PC-3 (cell line): ENCODE measurements around the gene ELMOD2. TPM values are rescaled to one million over a fixed set of nuclear protein-coding genes. Genes with fewer than 3 reads are reported as not detected.

Source experiments
- ATAC-seq: fragments of 200-7000 bp; cut with Tn5 transposase; 2 replicates; pipeline ENCODE4 v1.9.1; 2020; ENCODE audit warnings: mild to moderate bottlenecking, moderate library complexity
- BruUV-seq: library from RNA; stranded (reverse); fragments of 400-500 nt; replicated peaks from 2 replicates; lab custom pipeline; 2021; lab: Mats Ljungman, UMichigan
- CTCF ChIA-PET: fragments of 300-600 bp; sonication (Branson Sonifier 250); formaldehyde crosslinking; loops from one replicate; lab custom pipeline; 2022; ENCODE audit warnings: antibody characterized with exemption; lab: Charles Lee
- POLR2A ChIA-PET: fragments of 300-600 bp; sonication (Branson Sonifier 250); formaldehyde crosslinking; loops from one replicate; lab custom pipeline; 2022; ENCODE audit warnings: antibody characterized with exemption; ENCODE audit not compliant: unreplicated experiment; lab: Charles Lee
- DNase-seq: peaks from one replicate; pipeline ENCODE4 v3.0.0-alpha.2; 2015
- H2AFZ ChIP-seq: fragments of 300-600 bp; sonication (generic); 2 replicates; pipeline ENCODE4 v1.6.0; 2016; ENCODE audit warnings: antibody characterized with exemption, low read length
- H3F3A ChIP-seq: fragments of 300-600 bp; sonication (generic); one replicate; pipeline ENCODE4 v1.6.0; 2017; ENCODE audit warnings: antibody characterized with exemption, low read length, control low read depth, mild to moderate bottlenecking; ENCODE audit not compliant: unreplicated experiment
- H3K27ac ChIP-seq: fragments of 300-600 bp; sonication (generic); 2 replicates; pipeline ENCODE4 v1.5.1; 2016; ENCODE audit warnings: mild to moderate bottlenecking, low read length
- H3K27me3 ChIP-seq: fragments of 300-600 bp; sonication (generic); 2 replicates; pipeline ENCODE4 v1.6.1; 2016; ENCODE audit warnings: low read length, mixed read lengths
- H3K36me3 ChIP-seq: fragments of 300-600 bp; sonication (generic); 2 replicates; pipeline ENCODE4 v1.6.1; 2016; ENCODE audit warnings: low read depth, mixed run types, low read length, mixed read lengths
- H3K4me1 ChIP-seq: fragments of 300-600 bp; sonication (generic); 2 replicates; pipeline ENCODE4 v1.5.1; 2016; ENCODE audit warnings: low read length; ENCODE audit not compliant: insufficient read depth
- H3K4me2 ChIP-seq: fragments of 300-600 bp; sonication (generic); 2 replicates; pipeline ENCODE4 v1.6.0; 2016; ENCODE audit warnings: low read length
- H3K4me3 ChIP-seq: fragments of 300-600 bp; sonication (generic); 2 replicates; pipeline ENCODE4 v1.5.1; 2016; ENCODE audit warnings: mild to moderate bottlenecking, low read length, mixed read lengths
- H3K79me2 ChIP-seq: fragments of 300-600 bp; sonication (generic); 2 replicates; pipeline ENCODE4 v1.6.1; 2017; ENCODE audit warnings: low read length, mixed read lengths
- H3K9ac ChIP-seq: fragments of 300-600 bp; sonication (generic); 2 replicates; pipeline ENCODE4 v1.6.0; 2016; ENCODE audit warnings: mild to moderate bottlenecking, low read length
- H3K9me2 ChIP-seq: fragments of 300-600 bp; sonication (generic); replicated peaks from 2 replicates; pipeline ENCODE4 v1.6.1; 2016; ENCODE audit warnings: mixed run types, low read length, mixed read lengths
- H3K9me3 ChIP-seq: fragments of 300-600 bp; sonication (generic); 2 replicates; pipeline ENCODE4 v1.6.1; 2016; ENCODE audit warnings: low read length, mixed read lengths
- H4K20me1 ChIP-seq: fragments of 300-600 bp; sonication (generic); 2 replicates; pipeline ENCODE4 v1.6.1; 2016; ENCODE audit warnings: low read length, mixed read lengths
- CTCF ChIP-seq: fragments of 300-600 bp; sonication (generic); conservative IDR thresholded peaks from 2 replicates; pipeline ENCODE4 v1.5.1; 2017; ENCODE audit warnings: antibody characterized with exemption, low read depth, mild to moderate bottlenecking, low read length
- EZH2 ChIP-seq: fragments of 300-600 bp; sonication (generic); IDR thresholded peaks from one replicate; pipeline ENCODE4 v1.6.1; 2017; ENCODE audit warnings: antibody characterized with exemption, mild to moderate bottlenecking, low read length; ENCODE audit not compliant: unreplicated experiment
- EZH2phosphoT487 ChIP-seq: fragments of 300-600 bp; sonication (generic); IDR thresholded peaks from 2 replicates; pipeline ENCODE4 v1.6.1; 2018; ENCODE audit warnings: mild to moderate bottlenecking, antibody characterized with exemption, low read length, borderline replicate concordance
- intact Hi-C: fragments of 100-400 bp; cut with micrococcal nuclease; formaldehyde crosslinking; loops from 2 replicates; pipeline ENCODE4 v1.9.0; 2023
- total RNA-seq: library from RNA; depleted of rRNA; stranded (reverse); fragments of >200 nt; gene quantifications from 2 replicates; pipeline ENCODE4 v1.2.3, GENCODE V29; 2014

Gene ELMOD2
- total RNA-seq, 1 experiment from 2014 or later: 10.1 TPM

GRCh38 chr4:140523370-140523856 is 555 bp upstream of the ELMOD2 start:
- Histone ChIP-seq H3F3A (no peaks in the 10 kb centered on the region), H3K79me2 (peaks cover 15% of the 10 kb centered on the region; the same call in 1 of the 2 replicates), H3K36me3 (no peaks in the 10 kb centered on the region; the same call in none of the 2 replicates), H3K4me1 (peaks cover 7% of the 10 kb centered on the region; the same call in 1 of the 2 replicates), H4K20me1 (no peaks in the 10 kb centered on the region), H3K9ac (no peak overlapping the region), H3K9me3 (no peaks in the 10 kb centered on the region), H3K27me3 (no peaks in the 10 kb centered on the region), H2AFZ (peak overlapping the region; percentile 98), H3K4me3 (peak overlapping the region; percentile 77), H3K9me2 (no peaks in the 10 kb centered on the region), H3K4me2 (peak overlapping the region; percentile 80), H3K27ac (no peak overlapping the region)
- ATAC-seq (no peak; the same call in 1 of the 2 replicates), DNase-seq (no peak)
- TF ChIP-seq EZH2phosphoT487 (no peak), CTCF (no peak), EZH2 (no peak)
- BruUV-seq: no TSS peak
- intact Hi-C loops: loop anchor here (5.0 kb wide), 1 partner anchor 151 kb away; the partner anchor contains the start of gene SCOC
- CTCF ChIA-PET: interaction anchor here (0.7 kb wide), 1 partner anchor 74 kb away, joined by 3 read pairs; no protein-coding TSS in a partner anchor
- POLR2A ChIA-PET: no interaction called here

GRCh38 chr4:140529434-140529833 is 5.5 kb downstream of the ELMOD2 start:
- Histone ChIP-seq H3K27me3 (no peaks in the 10 kb centered on the region), H3K4me1 (peaks cover 7% of the 10 kb centered on the region; the same call in 1 of the 2 replicates), H3K9me2 (no peaks in the 10 kb centered on the region), H3K4me2 (no peak overlapping the region), H3K9ac (no peak overlapping the region), H3K9me3 (no peaks in the 10 kb centered on the region), H3K36me3 (no peaks in the 10 kb centered on the region; the same call in none of the 2 replicates), H2AFZ (no peak overlapping the region), H3K27ac (no peak overlapping the region), H3F3A (no peaks in the 10 kb centered on the region), H4K20me1 (no peaks in the 10 kb centered on the region), H3K4me3 (no peak overlapping the region), H3K79me2 (peaks cover 15% of the 10 kb centered on the region; the same call in 1 of the 2 replicates)
- no peak for ATAC-seq
- no peak for DNase-seq
- no TSS peak for BruUV-seq
- CTCF ChIA-PET: no interaction called here
- TF ChIP-seq EZH2phosphoT487 (no peak), CTCF (no peak), EZH2 (no peak)
- POLR2A ChIA-PET: no interaction called here
- intact Hi-C loops: no loop called here

- CTCF ChIA-PET: no interaction called here
- no peak for ATAC-seq
- POLR2A ChIA-PET: no interaction called here
Observed at GRCh38 chr4:140533951-140534480, 10.0 kb downstream of the ELMOD2 start.

More at GRCh38 chr4:140533951-140534480, 10.0 kb downstream of the ELMOD2 start:
- no TSS peak for BruUV-seq
- Histone ChIP-seq H3K9ac (no peak overlapping the region), H3K4me3 (no peak overlapping the region), H3K4me2 (no peak overlapping the region), H3F3A (no peaks in the 10 kb centered on the region), H3K27ac (no peak overlapping the region), H3K9me2 (no peaks in the 10 kb centered on the region), H3K79me2 (no peaks in the 10 kb centered on the region), H3K4me1 (no peaks in the 10 kb centered on the region), H3K27me3 (no peaks in the 10 kb centered on the region), H3K36me3 (no peaks in the 10 kb centered on the region; the same call in 1 of the 2 replicates), H4K20me1 (no peaks in the 10 kb centered on the region), H2AFZ (no peak overlapping the region), H3K9me3 (no peaks in the 10 kb centered on the region)
- intact Hi-C loops: no loop called here
- TF ChIP-seq CTCF: no peak
- TF ChIP-seq EZH2phosphoT487: no peak
- no peak for TF ChIP-seq EZH2
- DNase-seq: no peak
